Endothelial cell of umbilical vein (primary cell): ENCODE data around the gene TOP3B. TPM values are rescaled to one million over a fixed set of nuclear protein-coding genes. Genes with fewer than 3 reads are reported as not detected.

Experiments
- BruUV-seq: library from RNA; stranded (reverse); fragments of 400-500 nt; replicated peaks from 2 replicates; lab custom pipeline; 2021; lab: Mats Ljungman, UMichigan
- CTCF ChIA-PET: fragments of 300-600, 350-600 bp; sonication (Branson Sonifier 250); formaldehyde crosslinking; loops from one replicate; lab custom pipeline; 2021; ENCODE audit warnings: antibody characterized with exemption, inconsistent platforms; lab: Charles Lee
- POLR2A ChIA-PET: fragments of 300-600, 350-600 bp; sonication (Branson Sonifier 250); formaldehyde crosslinking; loops from one replicate; lab custom pipeline; 2021; ENCODE audit warnings: antibody characterized with exemption, inconsistent platforms; lab: Charles Lee
- DNase-seq: peaks from one replicate; pipeline ENCODE4 v3.0.0-alpha.2; 2011; ENCODE audit warnings: low read depth, low spot score
- FAIRE-seq: peaks from 2 replicates; lab custom pipeline; 2011; peaks lifted over from hg19 to GRCh38; lab: Jason Lieb, UNC
- H2AFZ ChIP-seq: 2 replicates; pipeline ENCODE4 v1.6.0; 2012; ENCODE audit warnings: low read depth, low read length, control low read depth, inconsistent platforms
- H3K27ac ChIP-seq: 2 replicates; pipeline ENCODE4 v1.5.1; 2011; ENCODE audit warnings: low read depth, mild to moderate bottlenecking, control low read depth, low read length, moderate library complexity; ENCODE audit not compliant: insufficient read depth
- H3K27me3 ChIP-seq, 2 experiments: 2 replicates each; pipeline versions ENCODE4 v1.6.0 to v1.6.1; 2011; ENCODE audit warnings: low read length in 2 of 2, mixed read lengths in 1 of 2; ENCODE audit not compliant: control insufficient read depth in 2 of 2, insufficient read depth in 2 of 2
- H3K36me3 ChIP-seq, 2 experiments: 2 replicates in 1 of 2; 3 replicates in 1 of 2; pipeline ENCODE4 v1.5.1; 2011; ENCODE audit warnings: low read length in 2 of 2, mild to moderate bottlenecking in 1 of 2, moderate library complexity in 1 of 2; ENCODE audit not compliant: control insufficient read depth in 2 of 2, insufficient read depth in 2 of 2; ENCODE audit errors: extremely low read depth in 1 of 2
- H3K4me1 ChIP-seq: 3 replicates; pipeline ENCODE4 v1.5.1; 2011; ENCODE audit warnings: mild to moderate bottlenecking, low read length; ENCODE audit not compliant: control insufficient read depth, insufficient read depth; ENCODE audit errors: extremely low read depth
- H3K4me2 ChIP-seq: 2 replicates; pipeline ENCODE4 v1.6.1; 2011; ENCODE audit warnings: low read length, control low read depth, mixed read lengths; ENCODE audit not compliant: insufficient read depth
- H3K4me3 ChIP-seq, 3 experiments: fragments of 200-600 bp in 1 of 3; sonication (generic), shearing (Covaris generic) in 1 of 3; replicated peaks in 1 of 3; 2 replicates each; pipeline ENCODE4 v1.5.1; 2011 to 2016; ENCODE audit warnings: control low read depth in 3 of 3, low read length in 3 of 3, mild to moderate bottlenecking in 2 of 3, inconsistent platforms in 1 of 3, low read depth in 1 of 3, moderate library complexity in 1 of 3; ENCODE audit not compliant: insufficient read depth in 1 of 3
- H3K79me2 ChIP-seq: 2 replicates; pipeline ENCODE4 v1.6.0; 2012; ENCODE audit warnings: low read length, inconsistent platforms; ENCODE audit not compliant: control insufficient read depth, insufficient read depth
- H3K9ac ChIP-seq: replicated peaks from 2 replicates; pipeline ENCODE3; 2011; ENCODE audit warnings: low read length, control low read depth; ENCODE audit not compliant: insufficient read depth; ENCODE audit errors: extremely low read depth
- H3K9me1 ChIP-seq: replicated peaks from 3 replicates; pipeline ENCODE4 v1.6.0; 2011; ENCODE audit warnings: mild to moderate bottlenecking, low read length; ENCODE audit not compliant: control insufficient read depth, insufficient read depth; ENCODE audit errors: extremely low read depth
- H3K9me3 ChIP-seq: replicated peaks from 2 replicates; pipeline ENCODE4 v1.5.1; 2012; ENCODE audit warnings: low read length, inconsistent platforms; ENCODE audit not compliant: control insufficient read depth, insufficient read depth
- H4K20me1 ChIP-seq: replicated peaks from 2 replicates; pipeline ENCODE3; 2011; ENCODE audit warnings: mild to moderate bottlenecking, low read length; ENCODE audit not compliant: control insufficient read depth, insufficient read depth; ENCODE audit errors: extremely low read depth
- CTCF ChIP-seq, 2 donors: IDR thresholded peaks; 1 replicate in 1 of 2; 2 replicates in 1 of 2; pipeline ENCODE4 v1.5.1; 2011; ENCODE audit warnings: low read length in 2 of 2, mild to moderate bottlenecking in 2 of 2, moderate library complexity in 2 of 2, control low read depth in 1 of 2, inconsistent platforms in 1 of 2, low read depth in 1 of 2; ENCODE audit not compliant: insufficient read depth in 1 of 2; ENCODE audit errors: extremely low read depth in 1 of 2
- EZH2 ChIP-seq: IDR thresholded peaks from 2 replicates; pipeline ENCODE4 v1.6.1; 2012; ENCODE audit warnings: borderline replicate concordance, low read depth, mild to moderate bottlenecking, moderate library complexity, low read length, inconsistent platforms; ENCODE audit not compliant: severe bottlenecking
- FOS ChIP-seq: IDR thresholded peaks from 2 replicates; pipeline ENCODE4 v1.6.1; 2011; ENCODE audit warnings: mild to moderate bottlenecking, low read length, moderate library complexity, borderline replicate concordance; ENCODE audit not compliant: insufficient read depth
- GATA2 ChIP-seq: IDR thresholded peaks from 2 replicates; pipeline ENCODE4 v1.7.0; 2011; ENCODE audit warnings: low read depth, mild to moderate bottlenecking, moderate library complexity, mixed read lengths, low read length; ENCODE audit not compliant: insufficient read length, insufficient read depth
- JUN ChIP-seq: IDR thresholded peaks from 2 replicates; pipeline ENCODE4 v1.6.1; 2011; ENCODE audit warnings: borderline replicate concordance, low read depth; ENCODE audit not compliant: insufficient read length, insufficient read depth
- MYC ChIP-seq: IDR thresholded peaks from one replicate; pipeline ENCODE4 v1.6.1; 2011; ENCODE audit warnings: mild to moderate bottlenecking, low read depth, low read length
- POLR2A ChIP-seq: IDR thresholded peaks from 2 replicates; pipeline ENCODE4 v1.6.1; 2012; ENCODE audit warnings: low read depth, mild to moderate bottlenecking, control low read depth, low read length
- POLR2AphosphoS5 ChIP-seq: IDR thresholded peaks from 2 replicates; pipeline ENCODE4 v1.6.1; 2012; ENCODE audit warnings: low read depth, mild to moderate bottlenecking, control low read depth, low read length, moderate library complexity; ENCODE audit not compliant: insufficient read depth
- dilution Hi-C: fragments of 300-500 bp; cut with MboI; formaldehyde crosslinking; loops from one replicate; pipeline ENCODE4 v1.15.0; 2019; ENCODE audit warnings: low sequenced_read_pairs; ENCODE audit not compliant: extremely low pct_ligation_motif_present
- intact Hi-C: fragments of 100-400 bp; cut with micrococcal nuclease; formaldehyde crosslinking; loops from one replicate; pipeline ENCODE4 v1.10.0; 2022
- polyA plus RNA-seq, 4 experiments: library from polyadenylated mRNA; depleted of rRNA in 3 of 4; stranded (reverse) in 3 of 4; unstranded in 1 of 4; fragments of >200 nt; gene quantifications; 2 replicates each; pipeline versions ENCODE4 v1.2.1 to v1.2.3, GENCODE V29; 2011 to 2012; ENCODE audit warnings: missing spikeins in 1 of 4
- total RNA-seq: library from RNA; stranded (reverse); gene quantifications from 2 replicates; pipeline ENCODE4 v1.2.3, GENCODE V29; 2021
- TF ChIP-seq, protein P1 (sequence below): IDR thresholded peaks from 2 replicates; pipeline ENCODE4 v1.6.1; 2011; ENCODE audit not compliant: insufficient read depth, insufficient read length

The TOP3B gene
- total and polyA plus RNA-seq, 2 donors (not counting 3 experiments of a cell fraction or from before 2014, with no cell fraction given): 25.2 to 56.5 TPM

- Histone ChIP-seq H4K20me1 (no peaks in the 10 kb centered on the region), H3K9me3 (no peaks in the 10 kb centered on the region), H3K9me1 (no peaks in the 10 kb centered on the region), H3K79me2 (no peaks in the 10 kb centered on the region), H3K9ac (no peak overlapping the region), H3K4me2 (no peak overlapping the region), H3K4me1 (no peaks in the 10 kb centered on the region), H3K4me3 (no peak overlapping the region), H3K27ac (no peak overlapping the region), H3K36me3 (no peaks in the 10 kb centered on the region), H2AFZ (no peak overlapping the region), H3K27me3 (peaks cover 5% of the 10 kb centered on the region in 2 experiments)
- no TSS peak for BruUV-seq
- TF ChIP-seq GATA2: no peak
- TF ChIP-seq EZH2: no peak
- TF ChIP-seq MYC: no peak
- TF ChIP-seq POLR2A: no peak
- no peak for TF ChIP-seq FOS
- TF ChIP-seq JUN: no peak
- TF ChIP-seq POLR2AphosphoS5: no peak
- TF ChIP-seq, protein P1, sequence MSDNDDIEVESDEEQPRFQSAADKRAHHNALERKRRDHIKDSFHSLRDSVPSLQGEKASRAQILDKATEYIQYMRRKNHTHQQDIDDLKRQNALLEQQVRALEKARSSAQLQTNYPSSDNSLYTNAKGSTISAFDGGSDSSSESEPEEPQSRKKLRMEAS: no peak
- no peak for TF ChIP-seq CTCF (IDR thresholded peaks at IDR 0.05; ENCODE audit: extremely low read depth in 1 of 2, insufficient read depth in 1 of 2, low read depth in 1 of 2, low read length in 2 of 2)
- intact Hi-C loops: no loop called here
- ChIA-PET POLR2A (no interaction called here), CTCF (interaction anchor here (1.1 kb wide), 1 partner anchor 17 kb away, joined by 4 read pairs; no protein-coding TSS in a partner anchor)
- FAIRE-seq: no peak
- dilution Hi-C loops: no loop called here
- no peak for DNase-seq
Measured at GRCh38 chr22:21989049-21989448, 6.5 kb upstream of the TOP3B start.
